ENCODE results near the gene PHRF1. TPM values are rescaled to one million over a fixed set of nuclear protein-coding genes. Genes with fewer than 3 reads are reported as not detected.

The PHRF1 gene
- total and polyA plus RNA-seq, 2 of the 4 experiments (the other 2 are of a cell fraction), result 10.9 to 17.5 TPM

- Histone ChIP-seq H3K9ac (ENCODE audit: low read depth, low read length) (no peak overlapping the region), H3K4me1 (ENCODE audit: control insufficient read depth, insufficient read depth, low read length) (no peaks in the 10 kb centered on the region), H2AK9ac (replicated peaks; ENCODE audit: low read depth, low read length, poor library complexity) (no peak overlapping the region), H3K27me3 (ENCODE audit: control insufficient read depth, insufficient read depth, low read length) (no peaks in the 10 kb centered on the region), H3K9me3 (ENCODE audit: control insufficient read depth, insufficient read depth, low read length) (no peaks in the 10 kb centered on the region), H3K27ac (ENCODE audit: insufficient read depth, low read length) (no peak overlapping the region), H4K8ac (ENCODE audit: low read depth in 2 of 2, low read length in 2 of 2) (no peak overlapping the region), H3K18ac (ENCODE audit: low read depth, low read length) (no peak overlapping the region), H3K4me2 (ENCODE audit: low read depth, low read length) (no peak overlapping the region), H2BK20ac (ENCODE audit: low read depth, low read length) (no peak overlapping the region), H4K91ac (ENCODE audit: insufficient read depth, low read depth, low read length) (no peak overlapping the region), H3K56ac (ENCODE audit: extremely low read depth, insufficient read depth, low read length) (no peak overlapping the region), H2BK15ac (ENCODE audit: low read depth, low read length) (no peak overlapping the region), H3K9me1 (ENCODE audit: insufficient read depth, low read length) (no peaks in the 10 kb centered on the region; the same call in 1 of the 2 replicates), H2AK5ac (ENCODE audit: low read depth, low read length) (no peak overlapping the region), H3K4ac (ENCODE audit: low read depth, low read length) (no peak overlapping the region), H3K79me1 (ENCODE audit: low read depth in 1 of 2, low read length in 2 of 2) (peaks cover 30 to 62% of the 10 kb centered on the region in 2 experiments), H3K14ac (replicated peaks; ENCODE audit: low read depth, low read length) (no peak overlapping the region), H2BK120ac (ENCODE audit: low read depth, low read length) (no peak overlapping the region), H3K36me3 (ENCODE audit: control insufficient read depth, insufficient read depth, low read length) (peaks cover 71% of the 10 kb centered on the region), H4K5ac (ENCODE audit: low read depth, low read length) (no peak overlapping the region), H2AFZ (replicated peaks; ENCODE audit: low read length, poor library complexity) (no peak overlapping the region), H3K23ac (ENCODE audit: low read depth, low read length) (no peak overlapping the region), H3K4me3 (ENCODE audit: insufficient read depth, low read depth, low read length) (no peak overlapping the region), H2BK5ac (ENCODE audit: low read depth, low read length, poor library complexity, severe bottlenecking) (no peak overlapping the region), H4K20me1 (ENCODE audit: insufficient read depth, low read length) (peaks cover 54% of the 10 kb centered on the region)
- dilution Hi-C loops (cut with HindIII; ENCODE audit: low sequenced_read_pairs, unreplicated experiment), result no loop called here
- intact Hi-C loops (cut with micrococcal nuclease), result no loop called here
- 80% methylated on average over 6 of the region's 21 CpGs; no CpG with 5 or more reads in 1 of the 2 experiments for WGBS, 2 experiments (ENCODE audit: extremely low coverage in 2 of 2, insufficient read length in 1 of 2)
- ChIA-PET CTCF (no interaction called here), POLR2A (ENCODE audit: unreplicated experiment) (no interaction called here)
- TF ChIP-seq FOS (IDR thresholded peaks at IDR 0.05; ENCODE audit: low read depth, low read length), result no peak
- no peak for TF ChIP-seq MAFK (IDR thresholded peaks at IDR 0.05; ENCODE audit: low read depth, low read length)
- no peak for TF ChIP-seq CTCF (conservative IDR thresholded peaks at IDR 0.05; ENCODE audit: low read depth, low read length)
- TF ChIP-seq SMC3 (IDR thresholded peaks at IDR 0.05; ENCODE audit: low read depth, low read length), result no peak
- TF ChIP-seq RCOR1 (IDR thresholded peaks at IDR 0.05; ENCODE audit: insufficient replicate concordance, low read length), result no peak
- TF ChIP-seq MXI1 (IDR thresholded peaks at IDR 0.05; ENCODE audit: borderline replicate concordance, low read depth, low read length), result no peak
- TF ChIP-seq MAZ (IDR thresholded peaks at IDR 0.05; ENCODE audit: borderline replicate concordance, low read depth, low read length), result no peak
- no peak for TF ChIP-seq RFX5 (IDR thresholded peaks at IDR 0.05; ENCODE audit: low read depth, low read length)
- no peak for TF ChIP-seq NFE2L2 (IDR thresholded peaks at IDR 0.05; ENCODE audit: low read depth, low read length)
- no peak for TF ChIP-seq CHD1 (IDR thresholded peaks at IDR 0.05; ENCODE audit: low read depth, low read length)
- TF ChIP-seq RAD21 (IDR thresholded peaks at IDR 0.05; ENCODE audit: low read length), result no peak
- no peak for TF ChIP-seq BHLHE40 (IDR thresholded peaks at IDR 0.05; ENCODE audit: low read depth, low read length)
- TF ChIP-seq, protein P1, sequence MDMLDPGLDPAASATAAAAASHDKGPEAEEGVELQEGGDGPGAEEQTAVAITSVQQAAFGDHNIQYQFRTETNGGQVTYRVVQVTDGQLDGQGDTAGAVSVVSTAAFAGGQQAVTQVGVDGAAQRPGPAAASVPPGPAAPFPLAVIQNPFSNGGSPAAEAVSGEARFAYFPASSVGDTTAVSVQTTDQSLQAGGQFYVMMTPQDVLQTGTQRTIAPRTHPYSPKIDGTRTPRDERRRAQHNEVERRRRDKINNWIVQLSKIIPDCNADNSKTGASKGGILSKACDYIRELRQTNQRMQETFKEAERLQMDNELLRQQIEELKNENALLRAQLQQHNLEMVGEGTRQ (IDR thresholded peaks at IDR 0.05; ENCODE audit: low read depth, low read length), result no peak
- no peak for TF ChIP-seq POLR2A (IDR thresholded peaks at IDR 0.05; ENCODE audit: low read depth, low read length)
- no peak for TF ChIP-seq CEBPB (IDR thresholded peaks at IDR 0.05; ENCODE audit: low read depth, low read length)
- in situ Hi-C loops (cut with MboI; ENCODE audit: low sequenced_read_pairs), result no loop called here
- no TSS peak for BruUV-seq (replicated peaks)
- DNase-seq (no peak), ATAC-seq (ENCODE audit: low read depth) (no peak)
These were observed 17.1 kb downstream of the PHRF1 start for GRCh38 chr11:593347-593746.

Measured in IMR-90 (cell line).